ENCODE data around the gene HTT.
A peak's percentile ranks its signal among the peaks of the same experiment; 100 is the strongest.
"Not testable (repeated sequence)": the region's sequence is repeated elsewhere in the genome, so short reads cannot be mapped to it uniquely, and the experiment has no call there.

Gene HTT

DNA sequence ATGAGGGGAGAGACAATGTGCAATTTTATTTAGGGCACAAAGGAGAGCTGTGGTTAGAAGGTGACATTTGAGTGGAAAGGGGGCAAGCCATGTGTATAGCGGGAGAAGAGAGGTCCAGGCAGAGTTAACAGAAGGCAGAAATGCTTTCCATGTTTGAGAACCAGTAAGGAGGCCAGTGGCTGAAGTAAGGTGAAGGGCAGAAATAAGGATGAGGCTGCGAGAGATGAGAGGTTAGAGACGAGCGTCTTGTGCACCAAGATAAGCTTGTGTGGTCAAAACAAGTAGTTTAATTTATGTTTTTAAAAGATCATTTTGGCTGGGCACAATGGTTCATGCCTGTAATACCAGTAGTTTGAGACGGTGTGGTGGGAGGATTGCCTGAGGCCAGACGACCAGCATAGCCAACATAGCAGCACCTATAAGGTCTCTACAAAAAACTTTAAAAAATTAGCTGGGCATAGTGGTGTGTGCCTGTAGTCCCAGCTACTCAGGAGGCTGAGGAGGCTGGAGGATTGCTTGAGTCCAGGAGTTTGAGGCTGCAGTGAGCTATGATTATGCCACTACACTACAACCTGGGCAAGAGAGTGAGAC, 8.5 kb downstream of the HTT start:
- no peak for DNase-seq (ENCODE audit: low spot score)

DNA sequence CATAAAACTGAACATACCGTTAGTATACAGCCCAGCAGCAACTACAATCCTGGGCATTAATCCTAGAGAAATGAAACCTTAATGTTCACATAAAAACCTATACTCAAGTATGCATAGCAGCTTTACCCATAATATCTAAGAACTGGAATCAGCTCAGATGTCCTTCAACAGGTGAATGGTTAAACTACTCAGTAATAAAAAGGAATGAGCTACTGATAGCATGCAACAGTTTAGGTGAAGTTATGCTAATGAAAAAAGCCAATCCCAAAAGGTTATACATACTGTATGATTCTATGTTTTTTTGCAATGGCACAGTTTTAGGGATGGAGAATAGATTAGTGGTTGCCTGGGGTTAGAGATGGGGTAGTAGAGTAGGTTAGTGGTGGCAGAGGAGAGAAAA, 9.3 kb downstream of the HTT start:
- no peak for DNase-seq (ENCODE audit: low spot score)

DNA sequence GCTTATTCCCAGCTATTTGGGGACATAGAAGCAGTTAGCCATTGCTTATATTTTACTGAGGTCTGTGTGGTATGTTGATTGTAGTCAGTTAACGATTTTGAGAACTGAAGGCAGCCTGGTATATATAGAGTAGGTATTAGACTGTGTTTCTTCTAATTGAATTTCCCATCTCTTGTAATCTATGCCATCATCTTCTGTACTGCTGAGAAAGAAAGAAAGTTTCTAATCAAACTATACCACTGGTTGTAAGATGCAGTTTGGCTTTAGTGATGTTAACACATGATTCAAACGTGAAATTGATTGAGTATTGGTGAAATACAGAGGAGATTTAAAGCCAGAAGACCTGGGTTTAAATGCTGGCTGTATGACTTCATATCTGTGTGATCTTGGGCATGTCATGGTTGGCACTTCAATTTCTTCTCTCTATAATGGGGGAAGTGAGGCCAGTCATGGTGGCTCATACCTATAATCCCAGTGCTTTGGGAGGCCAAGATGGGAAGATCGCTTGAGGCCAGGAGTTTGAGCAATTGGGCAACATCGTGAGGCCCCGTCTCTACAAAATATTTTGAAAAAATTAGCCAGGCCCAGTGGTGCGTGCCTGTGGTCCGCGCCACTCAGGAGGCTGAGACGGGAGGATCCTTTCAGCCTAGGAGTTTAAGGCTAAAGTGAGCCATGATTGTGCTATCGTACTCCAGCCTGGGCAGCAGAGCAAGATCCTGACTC, 11.6 kb downstream of the HTT start:
- peak; percentile 35 for DNase-seq (ENCODE audit: low spot score)

DNA sequence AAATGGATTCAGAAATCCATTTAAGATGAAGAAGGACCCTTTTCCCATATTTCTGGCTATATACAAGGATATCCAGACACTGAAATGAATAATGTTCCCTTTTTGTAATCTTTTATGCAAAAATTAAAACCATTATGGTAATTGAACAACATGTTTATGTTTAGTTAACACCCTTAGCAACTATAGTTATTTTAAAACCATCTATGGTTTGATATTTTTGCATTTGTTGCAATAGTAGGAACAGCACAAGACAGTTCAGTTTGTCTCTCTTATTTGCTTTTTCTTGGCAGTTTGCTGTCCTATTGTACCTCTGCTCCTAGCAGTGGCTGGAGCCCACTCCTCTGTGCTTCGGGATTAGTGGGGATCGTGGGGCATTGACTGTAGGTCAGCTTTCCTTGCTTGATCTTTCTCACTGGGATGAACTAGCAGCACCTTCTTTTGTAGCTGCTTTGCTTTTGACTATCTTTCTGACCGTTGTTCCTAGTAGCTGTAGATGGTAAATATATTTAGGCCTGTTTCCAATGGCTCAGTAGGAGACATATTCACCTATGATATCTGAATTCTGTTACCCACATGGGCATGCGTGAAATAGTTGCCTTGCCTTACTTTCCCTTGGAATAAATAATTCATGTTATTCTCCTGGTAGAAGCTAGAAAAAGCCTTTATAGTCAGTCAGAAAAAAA, 12.8 kb downstream of the HTT start:
- DNase-seq (ENCODE audit: low spot score): no peak

DNA sequence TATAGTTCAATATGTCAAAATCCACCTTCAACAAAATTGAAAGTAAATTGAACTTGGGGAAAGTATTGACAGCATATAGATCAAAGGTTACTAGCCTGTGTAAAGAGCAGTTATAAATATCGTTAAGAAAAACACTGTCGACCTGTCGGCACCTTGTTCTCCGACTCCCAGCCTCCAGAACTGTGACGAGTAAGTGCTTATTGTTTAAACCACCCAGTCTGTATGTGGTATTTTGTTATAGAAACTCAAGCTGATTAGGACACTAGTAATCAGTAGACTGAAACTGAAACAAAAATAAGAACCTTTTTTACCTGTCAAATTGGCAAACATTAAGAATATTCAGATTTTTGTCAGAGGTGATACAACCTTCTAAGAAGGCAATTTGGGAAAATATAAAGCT, 17.0 kb downstream of the HTT start:
- no peak for DNase-seq (ENCODE audit: low spot score)

DNA sequence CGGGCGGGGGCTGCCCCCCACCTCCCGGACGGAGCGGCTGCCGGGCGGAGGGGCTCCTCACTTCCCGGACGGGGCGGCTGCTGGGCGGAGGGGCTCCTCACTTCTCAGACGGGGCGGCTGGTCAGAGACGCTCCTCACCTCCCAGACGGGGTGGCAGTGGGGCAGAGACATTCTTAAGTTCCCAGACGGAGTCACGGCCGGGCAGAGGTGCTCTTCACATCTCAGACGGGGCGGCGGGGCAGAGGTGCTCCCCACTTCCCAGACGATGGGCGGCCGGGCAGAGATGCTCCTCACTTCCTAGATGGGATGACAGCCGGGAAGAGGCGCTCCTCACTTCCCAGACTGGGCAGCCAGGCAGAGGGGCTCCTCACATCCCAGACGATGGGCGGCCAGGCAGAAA, 20.2 kb downstream of the HTT start:
- DNase-seq (ENCODE audit: low spot score): not testable (repeated sequence)

DNA sequence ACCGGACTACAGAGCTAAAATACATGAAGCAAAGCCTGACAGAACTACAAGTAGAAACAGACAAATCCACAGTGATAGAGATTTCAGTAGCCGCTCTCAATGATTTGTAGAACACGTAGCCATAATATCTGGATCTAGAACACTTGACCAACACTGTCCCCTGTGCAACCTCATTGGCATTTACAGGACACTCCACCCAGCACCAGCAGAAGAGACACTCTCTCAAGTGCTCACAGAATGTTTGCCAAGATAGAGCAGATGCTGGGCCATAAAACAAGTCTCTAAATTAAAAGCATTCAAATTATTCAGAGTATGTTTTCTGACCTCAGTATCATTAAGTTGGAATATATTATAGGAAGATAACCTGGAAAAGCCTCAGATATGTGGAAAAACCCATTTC, 21.7 kb downstream of the HTT start:
- DNase-seq (ENCODE audit: low spot score): no peak

DNA sequence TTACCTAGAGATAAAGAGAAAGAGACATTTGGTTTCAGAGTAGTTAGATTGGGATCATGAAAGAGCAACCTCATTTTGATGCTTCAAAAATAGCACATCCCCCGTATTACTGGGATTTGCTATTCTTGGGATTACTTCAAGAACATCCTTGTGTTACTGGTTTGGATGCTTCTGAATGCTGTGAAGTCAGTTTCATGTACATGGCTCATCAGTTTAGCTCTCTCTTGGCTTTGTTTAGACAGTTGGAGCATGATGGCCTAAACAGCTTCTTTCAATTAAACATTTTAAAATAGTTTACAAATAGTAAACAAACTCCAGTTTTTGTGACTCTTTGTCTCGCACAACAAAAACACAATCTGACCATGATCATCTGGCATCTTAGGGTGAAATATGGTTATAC, 23.9 kb downstream of the HTT start:
- no peak for DNase-seq (ENCODE audit: low spot score)

DNA sequence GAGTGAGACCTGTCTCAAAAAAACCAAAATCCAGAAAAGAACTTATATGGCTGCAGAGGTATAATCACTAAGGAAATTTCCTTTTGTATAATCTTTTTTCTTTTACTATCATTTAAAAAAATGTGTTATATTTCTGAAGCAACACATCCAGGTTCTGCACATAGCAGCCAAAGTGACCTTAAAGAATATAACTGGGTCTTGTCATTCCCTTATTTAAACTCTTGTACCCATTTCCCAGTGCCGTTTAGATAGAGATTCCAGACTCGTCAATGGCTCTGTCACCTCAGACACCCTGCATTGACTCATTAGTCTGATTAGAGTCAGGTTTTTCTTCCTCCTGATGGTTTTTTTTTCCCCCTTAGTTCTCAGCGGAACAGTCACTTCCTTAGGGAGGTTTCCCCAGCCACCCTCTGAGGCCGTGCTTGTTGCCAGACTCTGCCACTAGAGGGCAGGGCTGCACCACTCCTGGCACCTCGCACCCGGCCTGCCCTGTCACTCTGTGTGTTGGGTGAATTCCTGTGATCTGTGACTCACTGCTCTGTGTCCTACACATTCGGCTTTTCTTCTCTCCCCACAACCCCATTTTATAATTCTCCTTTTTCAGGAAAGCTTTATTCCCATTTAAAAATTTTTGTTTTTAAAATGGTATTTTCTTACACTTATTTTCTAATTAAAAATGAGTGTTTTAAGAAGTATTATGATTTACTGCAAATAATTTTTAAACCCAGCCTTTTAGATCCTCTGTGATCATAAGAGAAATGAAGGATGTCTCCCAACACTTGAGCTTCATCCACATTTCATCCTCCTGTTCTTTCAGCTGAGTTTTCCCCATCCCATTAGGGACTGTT, 32.1 kb downstream of the HTT start:
- peak; percentile 90 for DNase-seq (ENCODE audit: low spot score)

DNA sequence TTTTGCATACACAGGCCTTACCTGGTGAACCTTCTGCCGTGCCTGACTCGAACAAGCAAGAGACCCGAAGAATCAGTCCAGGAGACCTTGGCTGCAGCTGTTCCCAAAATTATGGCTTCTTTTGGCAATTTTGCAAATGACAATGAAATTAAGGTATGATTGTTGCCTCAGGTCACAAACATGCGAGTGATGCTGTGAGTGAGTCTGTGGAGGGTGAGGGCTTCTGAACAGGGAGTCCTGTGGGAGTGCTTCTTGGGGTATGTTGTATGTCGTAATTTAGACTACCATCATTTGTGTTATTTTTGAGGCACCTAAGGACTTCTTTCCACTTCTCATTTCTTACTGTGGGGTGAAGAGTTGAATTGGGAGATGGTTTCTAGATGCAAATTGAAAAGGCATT, 32.8 kb downstream of the HTT start:
- DNase-seq (ENCODE audit: low spot score): no peak

DNA sequence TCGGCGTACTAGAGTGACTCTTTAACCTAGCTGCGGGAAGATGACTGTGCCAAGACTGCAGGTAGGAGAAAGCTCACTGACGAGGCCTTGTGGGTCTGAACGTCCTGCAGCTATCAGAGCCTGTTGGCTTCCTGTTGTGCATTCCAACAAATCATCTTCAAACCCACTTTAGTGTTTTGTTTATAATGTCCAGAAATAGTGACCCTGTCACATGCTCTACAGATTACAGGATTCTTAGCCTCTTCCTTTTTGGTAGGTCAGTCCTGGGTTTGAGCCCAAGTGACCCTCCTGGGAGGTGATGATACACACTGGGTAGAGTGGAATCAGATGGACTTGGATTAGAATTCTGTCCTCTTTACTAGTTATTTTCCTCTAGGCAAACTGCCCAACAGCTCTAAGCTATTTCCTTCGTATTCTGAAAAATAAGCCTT, 33.2 kb downstream of the HTT start:
- no peak for DNase-seq (ENCODE audit: low spot score)

DNA sequence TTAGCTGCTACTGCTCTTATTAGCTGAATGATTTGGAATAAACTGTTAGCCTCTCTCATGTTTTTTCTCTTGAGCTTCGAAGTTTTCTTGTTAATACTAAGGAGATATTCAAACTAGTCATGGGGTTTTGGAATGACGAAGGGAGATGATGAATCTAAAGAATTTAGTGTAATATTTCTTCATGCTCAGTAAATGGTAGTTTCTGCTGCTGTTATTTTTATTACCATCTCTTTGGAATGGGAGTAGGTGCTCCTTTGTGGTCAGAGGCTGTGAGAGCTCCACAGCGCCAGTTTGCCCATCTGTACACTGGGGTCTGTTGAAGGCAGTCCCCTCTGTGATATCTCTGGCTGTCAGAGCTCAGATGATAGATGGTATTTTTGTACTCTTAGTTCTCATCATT, 33.7 kb downstream of the HTT start:
- no peak for DNase-seq (ENCODE audit: low spot score)

DNA sequence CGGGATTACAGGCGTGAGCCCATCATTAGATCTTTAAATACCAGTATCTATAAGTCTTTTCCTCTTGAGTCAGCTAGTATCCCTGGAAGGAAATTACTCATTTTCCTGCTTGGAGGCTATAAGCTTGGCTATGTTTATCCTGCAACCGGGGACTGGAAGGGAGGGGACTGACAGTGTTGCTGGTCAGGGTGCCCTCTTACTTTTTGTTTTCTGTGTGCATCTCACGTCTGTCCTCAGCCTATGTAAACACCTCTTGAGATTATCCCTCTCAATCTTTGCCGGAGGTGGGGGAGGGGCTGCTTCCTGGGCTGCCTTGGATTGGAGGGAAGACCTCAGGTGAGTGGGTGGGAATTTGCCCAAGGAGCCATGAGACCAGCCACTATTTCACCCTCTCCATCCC, 37.0 kb downstream of the HTT start:
- DNase-seq (ENCODE audit: low spot score): no peak

DNA sequence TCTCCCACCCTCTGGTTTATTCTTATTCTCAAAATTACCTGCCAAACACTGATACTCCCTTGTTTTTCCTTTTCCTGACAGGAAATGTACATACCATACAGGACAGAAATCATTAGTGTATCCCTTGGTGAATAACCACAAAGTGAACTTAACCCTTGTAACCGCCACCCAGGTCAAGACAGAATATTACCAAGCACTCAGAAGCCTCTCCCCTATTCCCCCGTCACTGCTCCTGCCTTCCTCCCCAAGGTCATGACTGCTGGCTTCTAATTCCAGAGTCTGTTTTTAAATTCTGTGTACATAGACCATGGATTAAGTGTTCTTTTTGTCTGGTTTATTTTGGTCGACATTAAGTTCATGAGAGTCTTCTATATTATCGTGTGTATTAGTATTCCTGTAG, 37.7 kb downstream of the HTT start:
- DNase-seq (ENCODE audit: low spot score): no peak

DNA sequence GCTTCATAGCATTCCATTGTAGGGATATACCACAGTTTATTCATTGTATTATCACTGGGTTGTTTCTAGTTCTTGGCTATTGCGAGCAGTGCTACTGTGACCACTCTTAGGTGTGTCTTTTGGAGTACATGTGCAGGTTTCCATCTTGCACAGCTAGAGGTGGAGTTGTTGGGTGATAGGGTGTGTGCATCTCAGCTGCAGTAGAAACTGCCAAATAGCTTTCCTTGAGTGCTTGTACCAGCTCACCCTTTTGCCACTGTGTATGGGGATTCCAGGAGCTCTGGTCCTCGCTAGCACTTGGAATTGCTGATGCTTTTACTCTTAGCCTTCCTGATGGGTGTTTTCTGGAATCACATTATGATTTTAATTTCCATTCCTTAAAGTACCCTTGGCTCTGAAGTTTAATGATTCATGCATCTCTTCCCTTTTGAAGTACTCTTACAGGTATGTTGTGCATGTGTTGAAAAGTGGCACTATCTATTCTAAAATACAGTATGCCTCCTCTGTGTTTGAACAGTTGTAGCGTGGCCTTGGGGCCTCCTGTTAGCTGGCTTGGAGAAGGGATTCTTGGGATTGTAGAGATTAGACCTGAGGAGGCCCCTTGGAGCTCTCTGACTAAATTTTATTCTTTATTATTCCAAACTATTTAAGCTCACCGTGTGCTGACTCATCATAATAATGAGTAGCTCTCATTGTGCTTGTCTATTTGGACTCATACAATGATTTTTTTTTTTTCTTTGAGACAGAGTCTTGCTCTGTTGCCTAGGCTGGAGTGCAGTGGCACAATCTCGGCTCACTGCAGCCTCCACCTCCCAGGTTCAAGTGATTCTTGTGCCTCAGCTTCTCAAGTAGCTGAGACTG, 38.4 kb downstream of the HTT start:
- no peak for DNase-seq (ENCODE audit: low spot score)

DNA sequence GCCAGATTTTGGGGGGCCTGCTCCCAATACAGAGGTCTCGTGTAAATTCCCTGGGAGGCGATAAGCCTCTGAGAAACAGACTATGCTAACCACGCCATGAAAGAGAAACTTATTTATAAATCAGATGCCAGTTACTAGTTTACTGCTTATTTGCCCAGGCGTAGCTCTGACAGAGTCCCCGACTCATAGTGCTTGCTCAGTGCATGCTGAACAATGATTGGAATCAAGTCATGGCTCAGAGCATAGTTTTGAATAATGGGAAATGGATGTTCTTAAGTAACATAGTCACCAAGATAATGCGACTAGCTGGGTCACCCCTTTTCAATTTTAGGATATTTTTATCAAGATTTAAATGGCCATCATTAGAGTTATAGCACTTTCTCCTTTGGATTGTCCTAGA, 39.9 kb downstream of the HTT start:
- no peak for DNase-seq (ENCODE audit: low spot score)

DNA sequence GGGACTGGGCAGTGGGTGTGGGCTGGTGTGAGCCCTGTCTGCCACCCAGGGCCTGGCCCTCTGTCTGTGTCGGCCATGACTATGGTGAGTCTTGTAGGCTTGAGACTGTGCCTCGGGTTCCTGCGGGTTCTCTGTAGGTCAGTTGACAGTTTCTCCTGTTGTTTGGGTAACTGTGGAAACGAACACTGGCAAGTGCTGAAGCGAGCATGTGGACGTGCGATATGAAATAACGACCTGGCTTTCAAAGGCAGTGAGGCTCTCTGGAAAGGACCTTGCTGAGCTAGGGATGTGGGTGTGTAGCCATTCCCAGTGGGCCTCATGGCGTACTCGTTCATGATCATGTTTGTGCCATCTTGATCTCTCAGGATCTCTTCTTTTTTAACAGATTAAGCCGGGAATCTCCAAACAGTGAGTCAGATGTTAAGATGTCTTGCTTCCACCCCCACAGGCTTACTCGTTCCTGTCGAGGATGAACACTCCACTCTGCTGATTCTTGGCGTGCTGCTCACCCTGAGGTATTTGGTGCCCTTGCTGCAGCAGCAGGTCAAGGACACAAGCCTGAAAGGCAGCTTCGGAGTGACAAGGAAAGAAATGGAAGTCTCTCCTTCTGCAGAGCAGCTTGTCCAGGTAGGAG, 41.3 kb downstream of the HTT start:
- no peak for DNase-seq (ENCODE audit: low spot score)

DNA sequence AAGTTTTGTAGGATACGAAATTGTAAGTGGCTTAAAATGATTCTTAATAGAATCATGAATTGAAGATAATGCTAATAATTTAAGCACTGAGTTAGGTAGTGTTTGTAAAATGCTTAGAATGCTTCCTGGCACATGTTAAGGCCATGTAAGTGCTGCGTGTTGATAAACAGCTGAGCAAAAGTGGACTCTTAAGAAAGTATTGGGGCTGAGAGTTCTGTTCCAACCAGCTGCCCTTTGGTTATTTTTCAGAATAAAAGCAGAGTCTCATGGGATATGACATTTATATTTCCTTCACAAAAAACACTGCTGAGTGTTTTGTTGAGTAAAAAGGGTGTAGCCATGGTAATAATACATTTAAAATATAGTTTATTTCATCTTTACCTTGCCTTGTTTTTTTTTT, 42.5 kb downstream of the HTT start:
- DNase-seq (ENCODE audit: low spot score): no peak

DNA sequence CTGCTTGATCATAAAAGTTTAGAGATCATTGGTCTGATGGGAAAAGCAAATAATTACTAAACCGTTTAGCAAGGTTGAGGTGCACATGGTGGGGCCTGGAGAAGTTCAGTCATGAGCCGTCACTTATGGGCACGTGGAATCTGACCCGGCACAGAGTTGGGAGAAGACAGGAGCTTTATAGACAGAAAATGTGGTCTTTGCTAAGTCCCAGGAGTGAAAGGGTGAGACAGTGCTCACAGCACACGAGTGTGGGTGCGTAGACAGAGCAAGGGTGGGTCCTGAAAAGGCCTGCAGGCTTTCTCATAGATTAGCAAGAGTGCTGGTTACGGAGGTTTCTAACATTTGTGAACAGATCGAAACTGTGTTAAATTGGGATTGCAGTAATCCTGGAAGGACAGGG, 43.8 kb downstream of the HTT start:
- DNase-seq (ENCODE audit: low spot score): no peak

DNA sequence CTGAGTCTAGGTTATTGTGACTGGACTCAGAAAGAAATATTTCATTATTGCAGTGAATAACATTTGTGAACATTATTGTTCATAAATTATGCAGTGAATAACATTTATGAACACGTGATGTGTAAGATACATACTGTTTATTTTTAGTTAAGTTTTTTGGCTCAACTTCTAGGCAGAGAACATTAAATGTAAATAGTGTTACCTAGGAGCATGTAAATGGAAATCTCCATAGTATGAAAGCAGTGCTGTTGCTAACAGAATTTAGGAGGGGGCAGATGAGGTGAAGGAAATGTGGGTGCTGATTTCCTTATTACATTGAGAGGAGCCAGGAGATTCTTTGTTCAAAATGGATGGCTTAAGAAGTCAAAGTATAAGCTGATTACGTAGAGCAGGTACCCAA, 45.0 kb downstream of the HTT start:
- no peak for DNase-seq (ENCODE audit: low spot score)

DNA sequence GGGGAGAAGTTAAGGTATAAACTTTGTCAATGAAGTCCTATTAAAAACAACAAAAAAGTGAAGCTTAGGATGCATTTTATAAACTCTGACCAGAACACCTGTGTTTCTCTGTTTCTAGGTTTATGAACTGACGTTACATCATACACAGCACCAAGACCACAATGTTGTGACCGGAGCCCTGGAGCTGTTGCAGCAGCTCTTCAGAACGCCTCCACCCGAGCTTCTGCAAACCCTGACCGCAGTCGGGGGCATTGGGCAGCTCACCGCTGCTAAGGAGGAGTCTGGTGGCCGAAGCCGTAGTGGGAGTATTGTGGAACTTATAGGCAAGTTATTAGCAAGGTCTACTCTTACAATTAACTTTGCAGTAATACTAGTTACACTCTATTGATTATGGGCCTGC, 46.6 kb downstream of the HTT start:
- DNase-seq (ENCODE audit: low spot score): no peak

All from activated CD4-positive, alpha-beta T cell treated with anti-CD3 and anti-CD28 coated beads, Interleukin-2, Interleukin-4, amounts not matched to agents 100 ng/mL and 50 ng/mL, durations not matched to agents 16 hours and 8 hours (primary cell).